Endothelial cell of umbilical vein (primary cell): ENCODE results near the gene STX8.

ENCODE experiments used
- CTCF ChIP-seq, 2 donors: IDR thresholded peaks; 1 replicate in 1 of 2; 2 replicates in 1 of 2; pipeline ENCODE4 v1.5.1; 2011; ENCODE audit warnings: low read length in 2 of 2, mild to moderate bottlenecking in 2 of 2, moderate library complexity in 2 of 2, control low read depth in 1 of 2, inconsistent platforms in 1 of 2, low read depth in 1 of 2; ENCODE audit not compliant: insufficient read depth in 1 of 2; ENCODE audit errors: extremely low read depth in 1 of 2
- EZH2 ChIP-seq: IDR thresholded peaks from 2 replicates; pipeline ENCODE4 v1.6.1; 2012; ENCODE audit warnings: borderline replicate concordance, low read depth, mild to moderate bottlenecking, moderate library complexity, low read length, inconsistent platforms; ENCODE audit not compliant: severe bottlenecking
- GATA2 ChIP-seq: IDR thresholded peaks from 2 replicates; pipeline ENCODE4 v1.7.0; 2011; ENCODE audit warnings: low read depth, mild to moderate bottlenecking, moderate library complexity, mixed read lengths, low read length; ENCODE audit not compliant: insufficient read length, insufficient read depth
- MYC ChIP-seq: IDR thresholded peaks from one replicate; pipeline ENCODE4 v1.6.1; 2011; ENCODE audit warnings: mild to moderate bottlenecking, low read depth, low read length

GRCh38 chr17:9290226-9290613 is 285.4 kb downstream of the STX8 start:
- TF ChIP-seq MYC (no peak), GATA2 (no peak), EZH2 (no peak), CTCF (IDR thresholded peaks at IDR 0.05; ENCODE audit: extremely low read depth in 1 of 2, insufficient read depth in 1 of 2, low read depth in 1 of 2, low read length in 2 of 2) (no peak)
